Inflammatory macrophage treated with lipopolysaccharide for 4 hours (primary cell): Measurements from ENCODE around the gene YIPF2.

Experiments
- DNase-seq: peaks from one replicate; pipeline ENCODE4 v3.0.0-alpha.2; 2020

YIPF2 gene

GRCh38 chr19:10872546-10873107 is 55.8 kb downstream of the YIPF2 start:
- DNase-seq, result no peak
